ENCODE data around the gene RGS9.
"Not testable (repeated sequence)": the region's sequence is repeated elsewhere in the genome, so short reads cannot be mapped to it uniquely, and the experiment has no call there.

Gene RGS9

GRCh38 chr17:65104973-65105372 lies 32.2 kb upstream of the RGS9 start:
- Histone ChIP-seq H3K36me3 (no peaks in the 10 kb centered on the region), H3K27me3 (peaks cover 12% of the 10 kb centered on the region), H3K4me1 (ENCODE audit: control insufficient read depth in 1 of 2, insufficient read depth in 1 of 2, low read depth in 1 of 2, low read length in 1 of 2) (peaks cover 8 to 10% of the 10 kb centered on the region in 2 experiments), H3K27ac (no peak overlapping the region), H3K9me3 (no peaks in the 10 kb centered on the region), H3K4me3 (ENCODE audit: low read depth in 1 of 2, low read length in 1 of 2) (no peak overlapping the region)
- TF ChIP-seq CTCF (IDR thresholded peaks at IDR 0.05) = no peak

GRCh38 chr17:65108152-65108551 lies 29.0 kb upstream of the RGS9 start:
- no peak for TF ChIP-seq CTCF (IDR thresholded peaks at IDR 0.05)
- H3K4me3 ChIP-seq (ENCODE audit: low read depth in 1 of 2, low read length in 1 of 2) = no peak overlapping the region
- no peaks in the 10 kb centered on the region for H3K4me1 ChIP-seq (ENCODE audit: control insufficient read depth in 1 of 2, insufficient read depth in 1 of 2, low read depth in 1 of 2, low read length in 1 of 2)
- H3K9me3 ChIP-seq = no peaks in the 10 kb centered on the region
- H3K27ac ChIP-seq = no peak overlapping the region
- no peaks in the 10 kb centered on the region for H3K36me3 ChIP-seq
- peaks cover 12% of the 10 kb centered on the region for H3K27me3 ChIP-seq

- no peaks in the 10 kb centered on the region for H3K9me3 ChIP-seq
- H3K4me1 ChIP-seq (ENCODE audit: control insufficient read depth in 1 of 2, insufficient read depth in 1 of 2, low read depth in 1 of 2, low read length in 1 of 2) = no peaks in the 10 kb centered on the region
- H3K27ac ChIP-seq = no peak overlapping the region
- no peaks in the 10 kb centered on the region for H3K36me3 ChIP-seq
- TF ChIP-seq CTCF (IDR thresholded peaks at IDR 0.05) = no peak
- H3K4me3 ChIP-seq (ENCODE audit: low read depth in 1 of 2, low read length in 1 of 2) = no peak overlapping the region
- peaks cover 8% of the 10 kb centered on the region for H3K27me3 ChIP-seq
Observed at GRCh38 chr17:65109543-65109942, 27.6 kb upstream of the RGS9 start.

GRCh38 chr17:65109990-65110680 lies 27.0 kb upstream of the RGS9 start:
- peaks cover 8% of the 10 kb centered on the region for H3K27me3 ChIP-seq
- H3K4me1 ChIP-seq (ENCODE audit: control insufficient read depth in 1 of 2, insufficient read depth in 1 of 2, low read depth in 1 of 2, low read length in 1 of 2) = no peaks in the 10 kb centered on the region
- H3K36me3 ChIP-seq = no peaks in the 10 kb centered on the region
- no peaks in the 10 kb centered on the region for H3K9me3 ChIP-seq
- H3K4me3 ChIP-seq (ENCODE audit: low read depth in 1 of 2, low read length in 1 of 2) = no peak overlapping the region
- H3K27ac ChIP-seq = no peak overlapping the region
- no peak for TF ChIP-seq CTCF (IDR thresholded peaks at IDR 0.05)

GRCh38 chr17:65115839-65116238 lies 21.3 kb upstream of the RGS9 start:
- TF ChIP-seq CTCF (IDR thresholded peaks at IDR 0.05) = no peak
- no peaks in the 10 kb centered on the region for H3K4me1 ChIP-seq (ENCODE audit: control insufficient read depth in 1 of 2, insufficient read depth in 1 of 2, low read depth in 1 of 2, low read length in 1 of 2)
- H3K9me3 ChIP-seq = no peaks in the 10 kb centered on the region
- H3K36me3 ChIP-seq = no peaks in the 10 kb centered on the region
- H3K27ac ChIP-seq = no peak overlapping the region
- no peak overlapping the region for H3K4me3 ChIP-seq (ENCODE audit: low read depth in 1 of 2, low read length in 1 of 2)
- no peaks in the 10 kb centered on the region for H3K27me3 ChIP-seq

- not testable (repeated sequence) for H3K9me3 ChIP-seq; H3K36me3 ChIP-seq; H3K4me1 ChIP-seq (ENCODE audit: control insufficient read depth in 1 of 2, insufficient read depth in 1 of 2, low read depth in 1 of 2, low read length in 1 of 2)
Observed at GRCh38 chr17:65116515-65116914, 20.7 kb upstream of the RGS9 start.

More at GRCh38 chr17:65116515-65116914, 20.7 kb upstream of the RGS9 start:
- H3K27ac ChIP-seq; H3K4me3 ChIP-seq (ENCODE audit: low read depth in 1 of 2, low read length in 1 of 2); H3K27me3 ChIP-seq: not testable (repeated sequence)

All from neutrophil (primary cell).